Heart left ventricle (tissue), 13 donors: Measurements from ENCODE around the gene ZNF57.

ENCODE experiments used
- CTCF ChIP-seq, 12 donors: fragments of 200-600 bp; sonication (generic) in 4 of 12; IDR thresholded peaks; one replicate each; pipeline versions ENCODE4 v1.5.0 to v1.8.0; 2018 to 2022; ENCODE audit warnings: antibody characterized with exemption in 12 of 12, mild to moderate bottlenecking in 5 of 12
- POLR2A ChIP-seq, 2 donors: fragments of 450-650 bp; IDR thresholded peaks; one replicate each; pipeline ENCODE4 v1.6.1; 2017; ENCODE audit warnings: antibody characterized with exemption in 2 of 2, mild to moderate bottlenecking in 2 of 2, moderate library complexity in 2 of 2
- donor health status: ischemic (EF 13 %, LVEDD 7.1; RV severe dilation, severe dysfunction).
- donor health status: DM: no; HTN: yes; CAD: no.
- donor health status: DM: no; HTN: no; CAD: no.
- donor health status: ischemic (EF 25% LVEDD 6.9; RV normal size, moderate dysfunction).
- donor health status: ischemic (EF 25% LVEDD 5.7; RV mildly dilated, moderate dysfunction).
- donor health status: ischemic (EF 35%, LVEDD 5.7; RV mildly dilated, moderate dysfunction).
- donor health status: nonischemic (EF 11% LVEDD 7.7; RV severe dilation, severe dysfunction).
- donor health status: DM: yes; HTN: yes; CAD: no.
- donor health status: PGD.
- donor health status: ischemic (EF 29% LVEDD 5.4; RV normal size, mild dysfunction).
- donor health status: nonischemic (EF 23%, LVEDD 6.1; RV moderate dilation, normal function).

GRCh38 chr19:2960120-2960519 lies 59.4 kb downstream of the ZNF57 start:
- TF ChIP-seq CTCF (IDR thresholded peaks at IDR 0.05) (no peak), POLR2A (IDR thresholded peaks at IDR 0.05) (no peak)
